ENCODE measurements around the gene NEUROG2.
"Not testable (repeated sequence)": the region's sequence is repeated elsewhere in the genome, so short reads cannot be mapped to it uniquely, and the experiment has no call there.

The NEUROG2 gene

GRCh38 chr4:112523764-112524505, 8.0 kb upstream of the NEUROG2 start:
- Mint-ChIP-seq H3K27ac (no peak overlapping the region), H3K4me3 (peak overlapping the region; percentile 70 to 85 (median 83)), H3K36me3 (ENCODE audit: low read depth) (no peaks in the 10 kb centered on the region), H3K9me3 (peaks cover 16% of the 10 kb centered on the region), H3K27me3 (ENCODE audit: low read depth) (peaks cover 92% of the 10 kb centered on the region), H3K4me1 (peaks cover 12% of the 10 kb centered on the region)
- TF ChIP-seq, protein P1, sequence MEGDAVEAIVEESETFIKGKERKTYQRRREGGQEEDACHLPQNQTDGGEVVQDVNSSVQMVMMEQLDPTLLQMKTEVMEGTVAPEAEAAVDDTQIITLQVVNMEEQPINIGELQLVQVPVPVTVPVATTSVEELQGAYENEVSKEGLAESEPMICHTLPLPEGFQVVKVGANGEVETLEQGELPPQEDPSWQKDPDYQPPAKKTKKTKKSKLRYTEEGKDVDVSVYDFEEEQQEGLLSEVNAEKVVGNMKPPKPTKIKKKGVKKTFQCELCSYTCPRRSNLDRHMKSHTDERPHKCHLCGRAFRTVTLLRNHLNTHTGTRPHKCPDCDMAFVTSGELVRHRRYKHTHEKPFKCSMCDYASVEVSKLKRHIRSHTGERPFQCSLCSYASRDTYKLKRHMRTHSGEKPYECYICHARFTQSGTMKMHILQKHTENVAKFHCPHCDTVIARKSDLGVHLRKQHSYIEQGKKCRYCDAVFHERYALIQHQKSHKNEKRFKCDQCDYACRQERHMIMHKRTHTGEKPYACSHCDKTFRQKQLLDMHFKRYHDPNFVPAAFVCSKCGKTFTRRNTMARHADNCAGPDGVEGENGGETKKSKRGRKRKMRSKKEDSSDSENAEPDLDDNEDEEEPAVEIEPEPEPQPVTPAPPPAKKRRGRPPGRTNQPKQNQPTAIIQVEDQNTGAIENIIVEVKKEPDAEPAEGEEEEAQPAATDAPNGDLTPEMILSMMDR (IDR thresholded peaks at IDR 0.05; ENCODE audit: unreplicated experiment in 3 of 3): peak; percentile 57 to 77 (median 72)

DNA sequence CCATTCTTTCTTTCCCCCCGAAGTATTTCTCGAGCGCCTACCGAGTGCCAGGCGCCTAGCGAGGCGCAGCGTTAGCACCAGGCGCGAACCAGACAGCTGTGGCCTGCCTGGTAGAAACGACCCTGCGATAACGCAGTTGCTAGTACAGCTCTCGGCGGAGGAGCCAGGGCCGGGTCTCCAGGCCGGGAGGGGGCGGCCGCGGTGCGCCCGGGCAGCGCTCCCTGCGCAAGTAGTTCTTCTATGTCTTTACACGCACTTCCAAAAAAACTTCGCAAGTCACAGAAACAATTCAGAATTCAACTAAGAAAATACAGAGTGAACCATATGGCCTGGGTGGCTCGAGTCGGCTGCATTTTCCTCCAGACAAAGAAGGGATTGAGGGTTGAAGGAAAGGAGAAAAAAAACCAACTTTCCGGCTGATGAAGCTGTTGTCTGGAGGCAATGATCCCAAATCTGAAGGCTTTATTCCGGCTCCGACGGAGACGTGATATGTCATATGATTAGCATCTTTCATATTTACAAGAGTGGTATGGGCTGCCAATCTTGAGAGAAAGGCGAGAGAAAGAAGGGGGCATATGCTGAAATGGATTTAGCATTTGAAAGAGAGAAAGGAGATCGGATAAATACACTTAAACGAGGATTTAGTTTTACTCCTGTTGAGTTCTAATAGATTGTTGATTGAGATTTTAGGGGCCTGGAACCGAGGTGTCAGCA, 7.2 kb upstream of the NEUROG2 start:
- H3K4me3 Mint-ChIP-seq: peak overlapping the region; percentile 70 to 85 (median 83)
- peaks cover 15% of the 10 kb centered on the region for H3K4me1 Mint-ChIP-seq
- peaks cover 16% of the 10 kb centered on the region for H3K9me3 Mint-ChIP-seq
- H3K27ac Mint-ChIP-seq: no peak overlapping the region
- peaks cover 100% of the 10 kb centered on the region for H3K27me3 Mint-ChIP-seq (ENCODE audit: low read depth)
- H3K36me3 Mint-ChIP-seq (ENCODE audit: low read depth): no peaks in the 10 kb centered on the region
- TF ChIP-seq, protein P1 (IDR thresholded peaks at IDR 0.05; ENCODE audit: unreplicated experiment in 3 of 3): no peak

GRCh38 chr4:112522431-112522830, 6.5 kb upstream of the NEUROG2 start:
- H3K4me3 Mint-ChIP-seq: peak overlapping the region; percentile 54 to 83 (median 70)
- H3K27ac Mint-ChIP-seq; H3K36me3 Mint-ChIP-seq (ENCODE audit: low read depth): not testable (repeated sequence)
- peaks cover 18% of the 10 kb centered on the region for H3K9me3 Mint-ChIP-seq
- peaks cover 22% of the 10 kb centered on the region for H3K4me1 Mint-ChIP-seq
- peaks cover 100% of the 10 kb centered on the region for H3K27me3 Mint-ChIP-seq (ENCODE audit: low read depth)

- peaks cover 30% of the 10 kb centered on the region for H3K4me1 Mint-ChIP-seq
- peak overlapping the region in 1 of 3 experiments; percentile 48 for H3K4me3 Mint-ChIP-seq
- no peaks in the 10 kb centered on the region for H3K36me3 Mint-ChIP-seq (ENCODE audit: low read depth)
- TF ChIP-seq, protein P1 (IDR thresholded peaks at IDR 0.05; ENCODE audit: unreplicated experiment in 3 of 3): no peak
- H3K27me3 Mint-ChIP-seq (ENCODE audit: low read depth): peaks cover 100% of the 10 kb centered on the region
- no peak overlapping the region for H3K27ac Mint-ChIP-seq
- peaks cover 18% of the 10 kb centered on the region for H3K9me3 Mint-ChIP-seq
These were observed 5.4 kb upstream of the NEUROG2 start for GRCh38 chr4:112521123-112522023.

- H3K27me3 Mint-ChIP-seq (ENCODE audit: low read depth): peaks cover 100% of the 10 kb centered on the region
- TF ChIP-seq, protein P1 (IDR thresholded peaks at IDR 0.05; ENCODE audit: unreplicated experiment in 3 of 3): no peak
These were observed 4.7 kb upstream of the NEUROG2 start for GRCh38 chr4:112520598-112521122.

More at GRCh38 chr4:112520598-112521122, 4.7 kb upstream of the NEUROG2 start:
- no peaks in the 10 kb centered on the region for H3K36me3 Mint-ChIP-seq (ENCODE audit: low read depth)
- H3K27ac Mint-ChIP-seq: no peak overlapping the region
- peaks cover 18% of the 10 kb centered on the region for H3K9me3 Mint-ChIP-seq
- H3K4me1 Mint-ChIP-seq: peaks cover 30% of the 10 kb centered on the region
- H3K4me3 Mint-ChIP-seq: peak overlapping the region in 1 of 3 experiments; percentile 48

All from nephron (organoid).